Body of pancreas (tissue), 4 donors: ENCODE data around the gene ARGLU1.

Source experiments
- POLR2A ChIP-seq, 3 donors: fragments of 450-650 bp; IDR thresholded peaks; one replicate each; pipeline ENCODE4 v1.6.1; 2016; ENCODE audit warnings: antibody characterized with exemption in 3 of 3, mild to moderate bottlenecking in 2 of 3
- TF ChIP-seq, protein P1 (sequence below), 7 experiments: fragments of 450-650 bp in 4 of 7; fragments of 200-600 bp in 3 of 7; sonication (generic) in 3 of 7; IDR thresholded peaks; one replicate each; pipeline ENCODE4 v1.5.1; 2016 to 2019; ENCODE audit warnings: antibody characterized with exemption in 7 of 7

DNA sequence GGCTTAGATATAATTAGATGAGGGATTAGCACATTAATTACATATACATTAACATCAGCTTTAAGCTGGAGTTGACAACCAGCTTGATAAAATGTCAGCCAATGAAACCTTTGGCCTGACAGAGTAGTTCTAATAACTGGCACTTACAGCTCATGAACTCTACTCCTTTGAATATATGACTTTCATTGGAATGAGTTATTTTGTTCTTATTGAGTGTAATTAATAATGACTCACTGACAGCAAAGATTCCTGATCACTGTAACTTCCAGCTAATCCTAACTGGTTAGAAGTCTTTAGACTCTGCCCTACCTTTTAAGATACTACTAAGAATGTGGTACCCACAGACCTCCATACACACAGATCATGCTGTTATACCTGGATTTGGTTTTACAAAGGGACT, 73.4 kb downstream of the ARGLU1 start:
- TF ChIP-seq, protein P1, sequence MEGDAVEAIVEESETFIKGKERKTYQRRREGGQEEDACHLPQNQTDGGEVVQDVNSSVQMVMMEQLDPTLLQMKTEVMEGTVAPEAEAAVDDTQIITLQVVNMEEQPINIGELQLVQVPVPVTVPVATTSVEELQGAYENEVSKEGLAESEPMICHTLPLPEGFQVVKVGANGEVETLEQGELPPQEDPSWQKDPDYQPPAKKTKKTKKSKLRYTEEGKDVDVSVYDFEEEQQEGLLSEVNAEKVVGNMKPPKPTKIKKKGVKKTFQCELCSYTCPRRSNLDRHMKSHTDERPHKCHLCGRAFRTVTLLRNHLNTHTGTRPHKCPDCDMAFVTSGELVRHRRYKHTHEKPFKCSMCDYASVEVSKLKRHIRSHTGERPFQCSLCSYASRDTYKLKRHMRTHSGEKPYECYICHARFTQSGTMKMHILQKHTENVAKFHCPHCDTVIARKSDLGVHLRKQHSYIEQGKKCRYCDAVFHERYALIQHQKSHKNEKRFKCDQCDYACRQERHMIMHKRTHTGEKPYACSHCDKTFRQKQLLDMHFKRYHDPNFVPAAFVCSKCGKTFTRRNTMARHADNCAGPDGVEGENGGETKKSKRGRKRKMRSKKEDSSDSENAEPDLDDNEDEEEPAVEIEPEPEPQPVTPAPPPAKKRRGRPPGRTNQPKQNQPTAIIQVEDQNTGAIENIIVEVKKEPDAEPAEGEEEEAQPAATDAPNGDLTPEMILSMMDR (IDR thresholded peaks at IDR 0.05), result no peak
- no peak for TF ChIP-seq POLR2A (IDR thresholded peaks at IDR 0.05)
